Adrenal gland (tissue), 5 donors: ENCODE measurements around the gene TMEM213.

Experiments
- POLR2A ChIP-seq, 2 donors: fragments of 450-650 bp; IDR thresholded peaks; one replicate each; pipeline ENCODE4 v1.6.1; 2017; ENCODE audit warnings: antibody characterized with exemption in 2 of 2, mild to moderate bottlenecking in 2 of 2, moderate library complexity in 1 of 2
- TF ChIP-seq, protein P1 (sequence below), 6 experiments: fragments of 450-650 bp in 4 of 6; fragments of 200-600 bp in 2 of 6; sonication (generic) in 1 of 6; IDR thresholded peaks; 1 replicate in 5 of 6; 2 replicates in 1 of 6; pipeline versions ENCODE4 v1.5.1 to v1.8.0; 2016 to 2021; ENCODE audit warnings: antibody characterized with exemption in 6 of 6, mild to moderate bottlenecking in 2 of 6, moderate library complexity in 1 of 6
- donor health status: DM: no; HTN: no; CAD: no.

DNA sequence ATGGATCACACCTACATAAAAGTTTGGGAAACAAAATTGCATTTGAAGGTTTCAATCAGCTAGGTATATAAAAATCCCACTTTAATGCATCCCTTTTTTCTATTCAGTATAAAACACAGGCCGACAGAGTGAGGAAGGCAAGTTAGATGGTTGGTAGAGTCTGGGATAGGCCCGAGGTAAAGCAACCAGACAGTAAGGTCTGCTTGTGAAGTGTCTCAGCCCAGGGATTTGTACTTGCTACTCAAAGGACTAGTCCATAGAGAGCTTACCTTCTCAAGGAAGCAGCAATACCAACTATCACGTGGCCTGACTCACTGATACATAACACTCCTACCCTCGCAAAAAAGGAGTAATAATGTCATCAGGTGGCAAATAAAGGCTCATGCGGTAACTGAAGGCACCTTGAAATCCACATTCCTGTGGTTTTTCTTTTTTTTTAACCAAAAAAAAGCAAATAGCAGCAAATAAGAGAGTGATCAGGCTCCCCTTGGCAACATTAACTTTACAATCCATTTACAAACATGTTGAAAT, 56.4 kb downstream of the TMEM213 start:
- TF ChIP-seq, protein P1, sequence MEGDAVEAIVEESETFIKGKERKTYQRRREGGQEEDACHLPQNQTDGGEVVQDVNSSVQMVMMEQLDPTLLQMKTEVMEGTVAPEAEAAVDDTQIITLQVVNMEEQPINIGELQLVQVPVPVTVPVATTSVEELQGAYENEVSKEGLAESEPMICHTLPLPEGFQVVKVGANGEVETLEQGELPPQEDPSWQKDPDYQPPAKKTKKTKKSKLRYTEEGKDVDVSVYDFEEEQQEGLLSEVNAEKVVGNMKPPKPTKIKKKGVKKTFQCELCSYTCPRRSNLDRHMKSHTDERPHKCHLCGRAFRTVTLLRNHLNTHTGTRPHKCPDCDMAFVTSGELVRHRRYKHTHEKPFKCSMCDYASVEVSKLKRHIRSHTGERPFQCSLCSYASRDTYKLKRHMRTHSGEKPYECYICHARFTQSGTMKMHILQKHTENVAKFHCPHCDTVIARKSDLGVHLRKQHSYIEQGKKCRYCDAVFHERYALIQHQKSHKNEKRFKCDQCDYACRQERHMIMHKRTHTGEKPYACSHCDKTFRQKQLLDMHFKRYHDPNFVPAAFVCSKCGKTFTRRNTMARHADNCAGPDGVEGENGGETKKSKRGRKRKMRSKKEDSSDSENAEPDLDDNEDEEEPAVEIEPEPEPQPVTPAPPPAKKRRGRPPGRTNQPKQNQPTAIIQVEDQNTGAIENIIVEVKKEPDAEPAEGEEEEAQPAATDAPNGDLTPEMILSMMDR (IDR thresholded peaks at IDR 0.05): no peak
- no peak for TF ChIP-seq POLR2A (IDR thresholded peaks at IDR 0.05)
